Left ventricle myocardium superior (tissue), 1 donor: ENCODE measurements around the gene KCNIP1. TPM values are rescaled to one million over a fixed set of nuclear protein-coding genes. Genes with fewer than 3 reads are reported as not detected.
A peak's percentile ranks its signal among the peaks of the same experiment; 100 is the strongest.

ENCODE experiments used
- ATAC-seq: fragments of 200-7000 bp; cut with Tn5 transposase; one replicate; pipeline ENCODE4 v1.9.1; 2020; ENCODE audit warnings: mild to moderate bottlenecking, moderate library complexity
- DNase-seq: peaks from one replicate; pipeline ENCODE4 v3.0.0-alpha.2; 2020
- intact Hi-C: fragments of 100-400 bp; cut with micrococcal nuclease; formaldehyde crosslinking; loops from one replicate; pipeline ENCODE4 v1.11.0; 2022
- total RNA-seq: library from RNA; stranded (reverse); fragmentation: NEBNext Ultra II Directional; extraction: Animal tissue kit (Norgen Biotek cat#: 25700); gene quantifications from one replicate; pipeline ENCODE4 v1.2.1, GENCODE V29; 2021
- donor health status: DM: no; HTN: yes; CAD: no; lungs with severe emphysema.

Gene KCNIP1
- total RNA-seq, 1 donor from 2014 or later = 0.20 TPM

DNA sequence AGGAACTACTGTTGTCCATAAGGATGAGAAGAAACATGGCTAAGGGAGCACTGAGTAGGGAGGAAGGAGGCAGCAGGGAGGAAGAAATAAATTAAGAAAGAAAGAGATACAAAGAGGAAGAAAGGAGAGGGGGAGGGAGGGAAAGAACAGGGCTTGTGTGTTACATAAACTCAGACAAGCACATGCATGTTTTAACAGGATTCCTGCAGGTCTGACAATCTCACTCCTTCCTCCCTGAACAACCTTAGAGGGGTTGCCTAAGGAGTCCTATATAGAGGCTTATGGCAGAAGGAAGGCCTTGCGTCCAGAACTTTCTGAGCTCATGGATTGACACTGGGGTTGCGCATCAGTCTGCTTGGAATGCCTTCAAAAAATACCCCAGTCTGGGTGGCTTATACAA, 4.2 kb upstream of the KCNIP1 start:
- intact Hi-C loops = no loop called here
- no peak for ATAC-seq
- DNase-seq = no peak

DNA sequence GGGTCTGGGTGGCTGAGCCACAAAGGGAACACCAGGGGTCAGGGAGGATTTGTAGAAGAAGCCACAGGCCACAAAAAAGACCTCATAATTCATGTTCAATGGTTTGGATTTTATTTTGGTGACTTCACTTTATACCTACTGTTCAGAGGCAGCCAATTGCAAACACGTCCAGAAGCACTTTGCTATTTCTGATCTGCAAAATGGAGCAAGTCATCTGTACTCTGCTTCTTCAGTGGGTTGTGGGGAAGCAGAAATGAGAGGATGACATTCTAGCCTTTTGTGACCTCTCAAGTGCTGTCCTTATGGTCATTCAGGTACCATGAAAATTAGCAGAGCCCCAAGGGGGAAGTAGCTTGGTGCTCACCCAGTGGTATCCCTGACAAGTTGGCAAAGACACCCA, 2.5 kb upstream of the KCNIP1 start:
- intact Hi-C loops = no loop called here
- ATAC-seq = no peak
- no peak for DNase-seq

DNA sequence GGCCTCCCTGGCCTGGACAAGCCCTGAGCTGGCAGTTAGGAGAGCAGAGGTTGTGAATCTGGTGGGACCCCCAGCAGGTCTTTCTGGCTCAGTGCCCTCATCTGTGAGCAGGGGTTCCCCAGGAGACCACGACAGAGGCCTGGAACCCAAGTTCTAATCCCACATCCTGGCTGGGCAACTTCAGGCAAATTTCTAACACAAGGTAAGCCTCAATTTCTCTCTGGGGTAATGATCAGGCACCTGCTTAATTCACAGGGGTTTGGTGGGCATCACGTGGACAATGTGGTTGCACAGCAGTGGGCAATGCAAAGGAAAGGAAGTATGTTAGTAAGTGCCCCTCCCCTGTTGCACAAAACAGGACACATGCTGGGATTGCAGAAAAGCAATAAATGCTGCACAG, 1.9 kb upstream of the KCNIP1 start:
- intact Hi-C loops = no loop called here
- DNase-seq (no peak), ATAC-seq (no peak)

DNA sequence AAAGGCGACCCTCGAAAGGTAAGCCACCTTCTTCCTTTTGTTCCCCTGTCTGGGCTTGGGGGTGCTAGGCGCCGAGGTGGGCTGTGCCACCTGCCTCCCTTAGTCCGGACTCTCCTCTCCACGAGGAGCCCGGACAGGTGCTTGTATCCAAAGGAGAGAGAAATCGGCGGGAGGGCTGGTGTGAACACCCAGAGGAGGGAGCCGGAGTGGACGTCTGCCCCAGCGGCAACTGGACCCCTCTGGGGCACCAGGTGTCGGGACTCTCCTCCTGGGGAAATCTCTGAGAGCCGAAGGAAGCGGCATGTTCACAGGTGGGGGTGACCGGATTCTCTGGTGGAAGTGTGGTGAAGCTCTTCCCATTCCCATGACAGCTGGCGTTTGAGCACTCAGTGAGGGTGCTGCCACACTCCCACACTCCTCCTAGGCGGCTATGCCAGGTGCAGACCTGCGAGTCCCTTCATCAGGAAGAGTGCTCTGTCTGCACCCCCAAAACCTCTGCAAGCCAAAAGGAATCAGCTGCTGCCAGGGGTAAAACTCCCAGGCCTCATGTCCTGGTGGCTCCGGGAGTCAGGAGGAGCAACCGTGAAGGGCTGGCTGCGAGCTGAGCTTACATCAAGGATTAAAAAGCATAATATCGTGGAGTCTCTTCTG, 921 bp downstream of the KCNIP1 start:
- intact Hi-C loops = no loop called here
- DNase-seq (no peak), ATAC-seq (no peak)

DNA sequence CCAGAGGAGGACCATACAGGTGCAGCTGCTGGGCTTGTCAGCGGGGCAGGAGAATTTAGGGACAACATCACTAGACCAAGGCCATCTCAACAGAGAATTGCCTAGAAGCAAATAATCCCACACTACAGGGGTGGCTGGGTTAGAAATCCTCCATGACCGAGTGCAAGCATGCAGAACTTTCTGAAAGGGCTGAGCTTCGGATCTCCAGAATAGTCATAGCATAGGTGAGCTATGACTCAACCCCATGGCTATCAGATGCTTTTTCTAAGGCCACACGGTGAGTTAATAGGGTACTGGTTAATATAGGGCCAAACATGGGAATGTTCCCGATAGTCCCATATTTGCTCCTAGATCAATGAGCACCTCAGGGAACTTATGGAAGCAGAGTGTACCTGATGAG, 4.2 kb downstream of the KCNIP1 start:
- no peak for ATAC-seq
- no peak for DNase-seq
- intact Hi-C loops = no loop called here

DNA sequence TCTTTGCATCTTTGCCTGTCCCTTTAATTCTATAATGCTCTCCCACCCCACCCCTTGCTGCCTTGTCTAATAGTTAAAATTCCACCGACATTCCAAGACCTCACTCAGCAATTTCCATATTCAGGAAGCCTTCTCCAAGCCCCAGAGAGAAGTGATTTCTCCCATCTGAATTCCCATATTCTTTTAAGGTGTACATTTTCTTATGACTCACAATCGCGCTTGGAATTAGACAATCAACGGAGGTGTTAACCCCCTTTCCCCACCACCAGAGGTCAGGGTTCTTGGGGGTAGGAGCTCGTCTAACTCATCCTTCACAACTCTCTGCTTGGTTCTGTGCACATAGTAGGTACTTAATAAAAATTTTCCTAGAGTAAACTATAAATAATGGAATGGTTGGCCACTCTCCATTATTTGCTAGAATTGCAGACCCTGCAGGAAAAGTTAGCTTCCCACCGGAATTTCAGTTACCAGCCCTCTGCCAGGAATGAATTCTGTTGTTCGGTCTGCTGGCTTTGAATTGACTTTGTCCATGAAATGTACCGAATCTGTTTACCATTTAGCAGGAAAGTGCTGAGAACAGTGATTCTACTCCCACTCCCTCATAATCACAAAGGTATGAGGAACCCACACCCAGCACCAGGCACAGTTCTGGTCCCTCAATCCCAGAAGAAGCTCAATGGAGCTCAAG, 5.0 kb downstream of the KCNIP1 start:
- DNase-seq (no peak), ATAC-seq (no peak)
- intact Hi-C loops = no loop called here

DNA sequence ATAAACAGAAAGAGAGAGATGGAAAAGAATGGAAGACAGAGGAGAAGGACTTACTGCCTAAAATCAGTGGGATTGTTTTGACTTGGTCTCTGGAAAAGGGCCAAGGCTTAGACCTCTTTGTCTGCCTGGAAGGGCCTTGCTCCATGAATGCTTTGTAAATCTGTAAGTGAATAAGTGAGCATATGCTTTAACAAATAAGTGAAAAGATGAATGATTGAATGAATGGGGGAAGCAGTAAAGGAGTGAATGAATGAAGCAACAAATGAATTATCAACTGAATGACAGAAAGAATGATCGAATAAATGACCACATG, 5.5 kb downstream of the KCNIP1 start:
- ATAC-seq (no peak), DNase-seq (no peak)
- intact Hi-C loops = no loop called here

DNA sequence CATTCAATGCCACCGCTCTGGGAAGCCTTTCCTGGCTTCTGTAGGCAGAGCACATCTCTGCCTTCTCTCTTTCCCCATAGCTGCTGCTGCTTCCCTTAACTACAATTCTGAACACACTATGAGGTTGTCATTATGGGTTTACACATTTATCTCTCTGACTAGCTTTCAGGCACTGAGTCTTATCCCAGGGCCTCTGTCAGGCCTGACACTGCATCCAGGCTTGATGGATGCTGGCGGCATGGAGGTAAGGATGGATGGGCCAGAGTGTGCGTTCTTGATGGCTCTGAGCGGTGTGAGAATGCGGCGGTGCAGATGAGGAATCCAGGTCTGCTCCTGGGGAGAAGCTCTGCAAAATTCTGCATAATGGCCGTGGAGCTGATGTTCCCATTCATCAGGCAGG, 6.3 kb downstream of the KCNIP1 start:
- intact Hi-C loops = no loop called here

DNA sequence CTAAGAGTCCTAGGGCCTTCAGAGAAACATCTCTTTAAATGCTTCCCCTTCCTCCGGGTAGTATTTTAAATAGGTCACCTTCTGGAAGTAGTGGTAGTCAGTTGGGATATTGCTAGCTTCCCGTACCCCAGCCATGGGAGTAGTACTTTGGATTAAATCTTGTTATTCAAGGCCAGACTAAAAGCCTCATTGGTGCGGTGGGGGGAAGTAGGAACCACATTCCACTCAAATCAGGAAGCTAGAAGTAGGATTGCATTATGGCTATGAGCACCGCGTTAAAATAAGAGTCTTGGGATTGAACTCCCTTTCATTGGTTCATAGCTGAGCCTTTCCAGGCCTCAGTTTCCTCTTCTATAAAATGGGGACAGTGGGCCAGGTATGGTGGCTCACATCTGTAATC, 6.7 kb downstream of the KCNIP1 start:
- no peak for ATAC-seq
- no peak for DNase-seq
- intact Hi-C loops = no loop called here

More for the DNA sequence above, 6.3 kb downstream of the KCNIP1 start:
- DNase-seq = no peak
- ATAC-seq = no peak

DNA sequence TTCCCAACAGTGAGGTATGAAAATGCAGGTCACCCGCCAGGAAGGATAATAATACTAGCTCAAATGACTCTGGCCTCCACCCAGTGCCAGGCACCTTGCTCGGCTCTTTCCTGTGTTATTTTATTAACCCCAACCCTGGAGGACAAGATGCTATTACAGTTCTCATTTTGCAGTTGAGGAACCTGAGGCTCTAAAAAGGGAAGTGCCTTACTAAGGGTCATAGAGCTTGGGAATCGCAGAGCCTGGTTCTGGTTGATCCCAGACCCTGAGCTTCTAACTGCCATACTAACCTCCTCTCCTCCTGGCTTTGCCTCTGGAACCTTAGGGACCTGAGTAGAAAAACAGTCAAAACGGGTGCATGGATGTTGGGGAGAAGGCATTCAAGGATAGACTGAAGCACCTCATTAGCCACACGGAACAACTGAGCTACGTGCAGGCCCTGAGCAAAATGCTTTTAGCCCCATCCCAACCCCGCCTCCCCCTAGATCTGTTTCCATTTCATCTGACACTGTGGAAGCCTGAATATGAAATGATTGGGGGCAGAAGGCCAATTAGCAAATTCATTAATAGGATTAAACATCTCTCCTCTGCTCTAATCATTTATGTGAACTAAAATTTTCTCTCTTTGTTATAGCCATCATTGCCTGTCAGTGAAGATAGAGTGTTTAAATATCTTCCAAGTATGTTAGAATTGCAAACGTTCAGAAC, 7.9 kb downstream of the KCNIP1 start:
- no peak for DNase-seq
- intact Hi-C loops = no loop called here
- no peak for ATAC-seq

DNA sequence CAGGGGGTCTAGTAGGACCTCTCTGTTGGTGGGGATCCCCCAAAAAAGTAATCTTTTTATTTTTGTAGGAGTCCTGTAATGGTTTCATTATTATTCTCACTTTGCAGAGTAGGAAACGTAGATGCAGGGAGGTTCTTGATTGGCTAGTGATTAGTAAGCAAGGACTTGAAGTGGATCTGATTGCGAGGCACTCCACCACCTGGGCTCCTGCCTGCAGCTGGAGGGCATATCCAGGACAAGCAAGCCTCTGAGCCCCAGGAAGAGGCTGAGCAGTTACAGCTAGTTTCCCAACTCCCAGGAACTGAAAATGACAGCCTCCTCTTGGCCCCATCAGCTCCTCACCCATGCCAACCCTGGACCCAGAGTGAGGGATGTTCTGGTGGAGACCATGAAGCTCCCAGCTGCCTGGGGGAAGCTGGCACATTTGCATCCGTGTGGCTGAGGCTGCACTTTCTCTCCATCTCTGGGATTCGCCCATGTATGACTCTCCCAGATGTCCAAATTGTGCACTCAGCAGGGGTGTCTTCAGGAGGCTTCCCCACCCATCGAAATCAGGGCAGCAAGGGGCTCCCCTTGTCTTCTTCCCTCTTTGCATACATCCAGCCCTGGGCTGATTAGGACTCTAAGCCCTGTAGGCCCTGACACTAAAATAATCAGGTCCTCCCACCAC, 10.2 kb downstream of the KCNIP1 start:
- intact Hi-C loops = no loop called here
- no peak for ATAC-seq

DNA sequence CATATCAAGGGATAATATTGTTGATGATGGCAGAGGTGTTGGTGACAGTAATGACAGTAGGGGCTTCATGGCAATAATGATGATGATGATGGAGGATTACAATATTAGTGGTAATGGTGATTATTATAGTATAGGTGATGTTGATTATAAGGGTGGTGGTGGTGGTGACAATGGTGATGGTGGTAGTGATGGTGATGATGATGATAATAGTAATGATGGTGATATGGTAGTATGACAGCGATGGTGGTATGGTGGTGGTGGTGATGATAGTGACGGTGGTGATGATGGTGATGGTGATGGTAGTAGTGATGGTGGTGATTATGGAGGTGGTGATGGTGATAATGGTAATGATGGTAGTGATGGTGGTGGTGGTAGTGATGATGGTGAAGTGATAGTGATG, 13.6 kb downstream of the KCNIP1 start:
- no peak for ATAC-seq
- intact Hi-C loops = no loop called here
- no peak for DNase-seq

More for the DNA sequence above, 10.2 kb downstream of the KCNIP1 start:
- no peak for DNase-seq

DNA sequence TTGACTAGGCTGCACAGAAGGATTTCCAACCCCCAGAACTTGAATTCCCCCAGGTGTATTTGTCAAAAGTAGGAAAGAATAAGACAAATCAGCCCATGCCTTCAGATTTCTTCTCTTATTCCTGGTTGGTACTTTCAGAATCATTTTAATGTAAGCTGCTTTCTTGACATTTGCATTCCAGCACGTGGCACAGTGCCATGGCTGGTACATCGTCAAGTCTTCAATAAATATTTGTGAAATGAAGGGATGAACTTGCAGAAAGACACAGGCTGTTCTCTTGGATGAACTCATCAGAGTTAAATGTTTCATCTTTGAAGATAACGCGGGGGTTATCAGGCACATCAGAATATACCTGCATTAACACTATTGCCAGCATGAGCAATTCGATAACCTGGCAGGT, 14.5 kb downstream of the KCNIP1 start:
- ATAC-seq (no peak), DNase-seq (no peak)
- intact Hi-C loops = no loop called here

DNA sequence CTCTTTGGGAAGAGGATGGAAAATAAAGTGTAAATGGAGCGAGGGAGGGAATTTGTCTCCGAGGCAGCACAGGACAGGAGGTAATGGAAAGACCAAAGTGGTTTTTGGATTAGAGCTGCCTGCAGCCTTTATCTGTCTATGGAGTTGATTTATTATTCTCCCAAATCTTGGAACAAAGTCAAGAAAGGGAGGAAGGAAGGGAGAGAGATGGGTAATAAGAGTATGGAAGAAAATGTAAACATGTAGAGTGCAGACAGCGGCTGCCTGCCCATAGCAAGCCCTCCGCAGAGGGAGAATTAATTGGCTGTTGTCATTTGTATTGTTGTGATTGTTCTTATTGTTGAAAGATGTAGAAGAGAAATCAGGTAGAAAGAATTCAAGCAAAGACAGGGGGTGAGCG, 15.7 kb downstream of the KCNIP1 start:
- ATAC-seq = no peak
- intact Hi-C loops = no loop called here
- DNase-seq = no peak

DNA sequence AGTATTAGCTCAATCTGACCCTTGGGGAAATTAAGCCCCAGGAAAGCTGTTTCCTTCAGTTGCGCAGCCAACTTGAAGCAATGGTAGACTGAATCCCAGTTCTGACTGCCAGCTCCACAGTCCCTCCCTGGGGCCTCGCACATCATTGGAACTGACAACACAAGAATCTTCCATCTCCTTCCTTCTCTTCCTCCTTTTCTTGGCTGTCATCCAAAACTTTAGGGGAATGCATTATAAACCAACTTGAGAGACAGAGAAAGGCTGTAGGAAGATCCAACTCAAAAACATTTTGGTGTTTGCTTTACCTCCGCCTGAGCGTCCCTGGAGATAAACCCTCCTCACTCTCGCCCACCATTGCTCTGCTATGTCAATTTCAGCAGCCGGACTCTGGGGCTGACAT, 16.6 kb downstream of the KCNIP1 start:
- DNase-seq (no peak), ATAC-seq (no peak)
- intact Hi-C loops = no loop called here

DNA sequence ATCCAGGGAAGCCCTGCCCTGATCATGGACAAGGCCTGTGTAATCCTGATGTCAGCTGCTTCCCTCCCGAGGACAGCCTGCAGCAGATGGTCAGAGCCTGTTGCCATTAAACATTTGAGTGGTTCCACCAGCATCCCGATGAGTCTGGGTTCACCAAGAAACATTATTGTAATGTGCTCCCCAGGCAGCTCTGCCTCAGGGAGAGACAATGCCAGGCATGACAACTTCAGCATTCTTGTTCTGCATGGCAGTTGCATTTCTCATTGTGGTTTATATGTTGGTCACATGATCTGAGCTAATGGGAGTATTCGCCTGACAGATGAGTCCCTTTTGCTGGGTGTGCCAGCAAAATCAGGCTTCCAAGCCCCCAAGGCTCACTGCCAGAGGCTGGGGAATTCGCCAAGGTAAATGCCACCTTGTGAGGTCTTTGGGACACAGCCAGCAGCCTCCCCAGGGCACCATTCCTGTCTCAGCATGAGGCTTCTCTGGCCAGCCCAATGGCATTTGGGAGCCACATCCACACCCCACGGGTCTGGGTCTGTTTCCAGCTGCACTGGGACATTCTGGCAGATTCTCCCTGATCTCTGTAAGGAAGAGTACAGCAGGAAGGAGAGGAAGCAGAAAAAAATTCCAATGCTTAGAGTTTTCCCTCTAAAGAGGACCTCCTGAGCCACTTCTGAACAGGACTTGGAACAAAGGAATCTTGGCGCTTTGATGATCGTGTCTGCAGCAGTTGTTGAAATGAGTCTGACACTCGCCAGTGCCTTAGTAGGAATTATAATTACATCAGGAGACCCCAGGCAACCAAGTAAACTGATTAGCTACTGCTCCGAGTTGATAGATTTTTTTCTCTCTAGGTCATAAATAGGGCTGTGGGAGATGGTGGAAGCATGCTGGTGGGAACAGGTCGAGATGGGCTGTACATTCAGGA, 18.7 kb downstream of the KCNIP1 start:
- intact Hi-C loops = no loop called here

DNA sequence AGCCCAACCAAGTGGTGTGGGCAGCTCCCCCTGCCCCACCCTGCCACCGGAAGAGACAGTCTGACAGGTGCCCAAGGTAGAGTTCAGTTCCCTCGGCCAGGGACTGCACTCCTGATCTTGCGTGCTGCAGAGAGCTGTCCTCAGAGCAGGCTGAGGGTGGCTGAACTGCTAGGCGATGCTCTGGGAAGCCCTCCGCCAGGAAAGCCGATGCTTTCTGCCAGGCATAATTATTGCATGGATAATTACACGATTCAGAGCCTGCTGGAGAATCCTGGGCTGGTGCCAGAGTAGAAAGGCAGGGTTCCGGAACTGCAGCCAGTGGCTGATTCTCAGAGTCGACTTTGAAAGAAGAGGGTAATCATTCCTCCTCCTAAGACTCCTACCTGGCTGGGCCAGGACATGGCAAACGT, 19.3 kb downstream of the KCNIP1 start:
- intact Hi-C loops = no loop called here
- no peak for ATAC-seq

More for the DNA sequence above, 18.7 kb downstream of the KCNIP1 start:
- ATAC-seq = peak; percentile 12
- no peak for DNase-seq

DNA sequence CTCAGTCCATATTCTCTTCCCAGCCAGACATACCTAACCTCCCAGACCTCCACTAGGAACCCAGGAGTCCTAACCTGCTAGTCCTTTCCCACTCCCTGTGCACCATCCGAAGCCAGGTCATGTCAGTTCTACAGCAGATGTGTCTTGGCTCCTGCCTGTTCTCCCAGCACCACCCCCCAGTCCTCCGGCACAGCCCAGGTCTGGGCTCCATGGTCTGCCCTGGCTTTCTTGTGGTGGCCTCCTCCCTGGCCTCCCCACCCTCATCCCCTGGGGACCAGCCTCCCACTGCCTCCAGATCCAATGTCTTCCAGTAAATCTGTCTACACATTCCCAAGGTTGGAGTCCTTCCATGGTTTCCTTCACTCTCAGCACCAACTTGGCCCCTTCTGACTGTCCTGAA, 20.0 kb downstream of the KCNIP1 start:
- no peak for DNase-seq
- intact Hi-C loops = no loop called here
- ATAC-seq = no peak

More for the DNA sequence above, 19.3 kb downstream of the KCNIP1 start:
- DNase-seq = no peak

DNA sequence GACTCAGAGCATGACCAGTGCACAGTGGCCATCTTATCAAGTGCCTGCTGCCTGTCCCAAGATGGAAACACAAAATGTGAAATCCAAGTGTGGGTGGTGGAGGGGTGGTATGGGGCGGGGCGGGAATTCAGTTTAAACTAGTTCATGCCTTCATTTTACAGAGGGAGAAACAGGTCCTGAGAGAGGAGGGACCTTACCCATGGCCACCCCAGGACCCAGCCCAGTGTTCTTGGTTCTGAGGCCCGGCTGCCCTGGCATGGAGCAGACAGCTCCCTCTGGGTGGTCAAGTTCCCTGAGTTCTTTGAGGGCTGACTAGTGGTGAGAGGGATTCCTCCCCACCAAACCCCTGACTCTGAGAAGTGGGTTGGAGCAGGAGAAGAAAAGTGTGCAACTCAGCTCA, 20.8 kb downstream of the KCNIP1 start:
- no peak for ATAC-seq
- intact Hi-C loops = no loop called here
- DNase-seq = no peak
